EL (cell line): ENCODE data around the gene EPHB2.
"Not testable (repeated sequence)": the region's sequence is repeated elsewhere in the genome, so short reads cannot be mapped to it uniquely, and the experiment has no call there.

ENCODE experiments used
- DNase-seq: peaks from one replicate; pipeline ENCODE4 v3.0.0-alpha.2; 2016

Gene EPHB2

DNA sequence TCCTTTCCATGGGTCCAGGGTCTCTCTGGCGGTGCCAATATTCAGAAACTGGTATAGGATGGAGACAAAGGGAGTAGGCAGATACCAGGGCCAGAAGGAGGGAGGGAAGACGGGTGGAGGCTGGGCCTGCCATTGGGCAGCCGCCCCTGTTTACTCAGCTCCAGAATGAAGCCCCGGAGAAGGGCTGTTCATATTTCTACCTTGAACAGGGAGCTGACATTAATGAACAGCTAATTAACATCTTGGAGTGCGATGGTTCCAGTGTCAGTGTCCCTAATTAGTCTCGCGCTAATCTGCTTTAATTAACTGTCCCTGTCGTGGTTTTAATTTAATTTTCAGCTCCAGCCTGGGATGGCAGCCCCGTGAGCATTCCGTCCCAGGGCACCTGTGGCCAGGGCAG, 113.8 kb downstream of the EPHB2 start:
- no peak for DNase-seq

GRCh38 chr1:22824975-22825374, 114.3 kb downstream of the EPHB2 start:
- no peak for DNase-seq

DNA sequence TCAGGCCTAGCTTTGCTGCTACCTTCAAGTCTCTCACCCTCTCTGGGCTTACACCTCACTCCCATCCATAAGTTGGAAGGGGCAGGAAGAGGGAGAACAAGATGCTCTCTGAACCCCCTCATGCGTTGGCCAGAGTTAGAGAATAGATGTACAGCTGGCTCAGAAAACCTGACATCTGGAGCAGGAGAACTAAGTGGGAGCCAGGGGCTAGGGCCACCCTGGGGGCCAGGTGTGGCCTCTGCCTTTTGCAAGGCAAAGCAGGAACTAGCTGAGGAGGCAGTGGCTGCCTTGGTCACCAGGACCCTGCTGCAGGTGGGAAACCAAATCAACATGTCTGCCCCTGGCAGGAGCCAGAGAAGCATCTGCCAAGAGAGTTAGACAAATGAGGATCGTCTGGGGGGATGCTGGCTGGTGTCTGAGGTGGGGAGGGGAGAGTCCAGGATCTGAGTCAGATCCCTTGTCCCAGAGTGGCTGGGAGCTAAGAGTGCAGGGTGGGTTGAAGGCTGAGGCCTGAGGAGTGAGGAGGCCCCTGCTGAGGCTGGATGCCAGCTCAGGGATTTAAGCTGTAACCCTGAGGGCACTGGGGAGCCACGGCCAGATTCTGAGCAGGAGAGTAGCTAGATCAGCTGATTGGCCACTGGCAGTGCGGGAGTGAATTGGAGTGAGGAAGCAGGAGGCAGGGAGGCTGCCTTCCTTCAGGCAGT, 115.0 kb downstream of the EPHB2 start:
- DNase-seq: no peak

DNA sequence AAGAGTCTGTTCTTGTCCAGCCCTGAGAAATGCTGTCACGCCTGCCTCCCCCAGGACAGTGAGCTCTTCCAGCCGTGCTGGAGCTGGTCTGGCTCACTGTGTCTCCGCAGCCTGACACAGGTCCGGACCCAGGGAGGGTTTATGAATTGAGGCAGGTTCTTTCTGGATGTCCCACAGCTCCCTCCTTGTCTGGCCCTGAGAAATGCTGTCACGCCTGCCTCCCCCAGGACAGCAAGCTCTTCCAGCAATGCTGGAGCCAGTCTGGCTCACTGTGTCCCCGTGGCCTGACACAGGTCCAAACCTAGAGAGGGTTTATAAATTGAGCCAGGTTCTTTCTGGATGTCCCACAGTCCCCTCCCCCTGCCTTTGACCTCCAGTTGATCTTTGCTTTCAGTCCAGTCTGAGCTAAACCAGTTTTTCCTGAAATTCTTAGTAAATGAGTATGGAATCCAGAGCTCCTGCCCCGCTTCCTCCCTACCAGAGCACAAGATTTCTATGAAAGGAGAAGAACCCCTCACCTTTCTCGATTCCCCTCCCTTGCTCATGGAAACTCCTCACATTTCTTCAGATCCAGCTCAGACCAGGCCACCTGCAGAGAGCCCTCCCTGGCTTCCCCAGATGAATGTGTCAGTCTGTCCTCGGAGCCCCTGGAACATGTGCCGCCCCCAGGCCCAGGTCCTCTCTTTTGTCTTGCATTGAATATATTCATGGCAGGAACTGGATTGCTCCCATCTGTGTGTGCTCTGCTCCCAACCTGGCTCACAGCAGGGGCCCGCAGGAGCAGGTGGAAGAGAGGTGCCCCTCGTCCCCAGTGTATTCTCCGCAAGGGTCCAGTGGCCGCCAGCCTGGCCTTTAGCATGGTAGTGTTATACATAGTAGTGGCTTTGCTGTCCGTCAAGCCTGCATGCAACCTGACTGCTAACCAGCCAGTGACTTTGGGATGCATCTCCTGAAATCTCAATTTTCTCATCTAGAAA, 116.3 kb downstream of the EPHB2 start:
- peak; percentile 30 for DNase-seq

GRCh38 chr1:22827666-22828483, 117.2 kb downstream of the EPHB2 start:
- peak; percentile 20 for DNase-seq

DNA sequence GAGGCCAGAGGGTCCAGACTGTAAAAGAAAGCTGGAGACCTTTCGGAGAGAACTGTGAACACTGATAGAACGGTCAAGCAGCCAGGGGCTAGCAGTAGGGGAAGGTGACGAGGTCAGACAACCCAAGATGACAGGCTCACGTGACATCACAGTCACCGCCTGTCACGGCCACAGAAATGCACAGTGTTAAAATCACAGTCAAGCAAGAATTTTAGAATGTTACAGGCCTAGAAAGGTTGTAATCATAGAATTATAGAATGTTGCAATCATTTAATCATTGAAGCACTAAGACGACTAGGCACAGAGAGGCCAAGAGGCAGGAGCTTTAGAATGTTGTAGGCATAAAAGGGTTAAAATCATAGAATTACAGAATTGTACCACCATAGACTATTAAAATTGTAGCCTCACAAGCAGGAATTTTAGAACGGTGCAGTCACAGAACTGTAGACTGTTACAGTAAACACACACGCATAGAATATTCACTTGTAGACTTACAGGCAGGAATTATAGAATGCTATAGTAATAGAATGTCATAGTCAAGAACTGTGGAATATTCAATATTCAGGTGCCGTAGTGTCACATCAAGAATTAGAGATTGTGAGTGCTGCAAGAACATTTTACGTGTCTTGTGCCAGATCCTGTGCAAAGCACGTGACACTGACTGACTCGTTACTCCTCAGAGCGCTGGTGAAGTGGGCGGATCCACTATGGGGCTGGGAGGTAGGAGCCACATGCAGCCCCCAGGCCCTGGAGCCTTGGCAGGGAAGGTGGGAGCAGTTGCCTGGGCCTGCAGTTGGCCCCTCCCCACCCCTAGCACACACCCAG, 118.1 kb downstream of the EPHB2 start:
- DNase-seq: no peak

DNA sequence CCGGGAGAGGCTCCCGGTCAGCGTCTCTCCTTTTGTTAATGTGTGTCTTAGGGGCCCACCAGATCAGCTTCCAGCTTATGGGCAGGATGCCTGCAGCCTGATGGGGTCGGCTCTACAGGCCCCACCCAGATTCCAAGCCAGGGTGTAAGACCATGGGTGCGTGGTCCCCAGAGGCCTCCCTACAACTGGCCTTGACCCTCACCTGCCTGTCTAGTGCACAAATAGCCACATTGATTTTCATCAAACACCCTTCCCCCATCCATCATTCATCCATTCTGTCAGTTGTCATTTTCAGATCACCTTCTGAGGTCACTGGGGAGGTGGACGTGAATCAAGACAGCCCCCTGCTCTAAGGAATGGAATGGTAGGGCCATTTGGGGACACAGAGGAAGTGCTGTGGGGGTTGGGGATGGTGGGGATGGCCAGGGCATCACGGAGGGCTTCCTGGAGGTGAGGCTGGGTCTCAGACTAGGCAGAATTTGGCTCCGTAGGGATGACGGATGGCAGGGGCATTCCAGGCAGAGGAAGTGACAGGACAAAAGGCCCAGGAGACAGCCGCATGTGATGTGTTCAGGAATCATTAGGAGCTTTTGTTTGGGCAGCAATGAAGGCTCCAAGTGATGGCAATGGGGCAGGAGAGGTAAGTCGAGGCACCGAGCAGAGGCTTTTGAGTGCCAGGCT, 118.8 kb downstream of the EPHB2 start:
- no peak for DNase-seq

GRCh38 chr1:22830041-22830566, 119.5 kb downstream of the EPHB2 start:
- DNase-seq: no peak

DNA sequence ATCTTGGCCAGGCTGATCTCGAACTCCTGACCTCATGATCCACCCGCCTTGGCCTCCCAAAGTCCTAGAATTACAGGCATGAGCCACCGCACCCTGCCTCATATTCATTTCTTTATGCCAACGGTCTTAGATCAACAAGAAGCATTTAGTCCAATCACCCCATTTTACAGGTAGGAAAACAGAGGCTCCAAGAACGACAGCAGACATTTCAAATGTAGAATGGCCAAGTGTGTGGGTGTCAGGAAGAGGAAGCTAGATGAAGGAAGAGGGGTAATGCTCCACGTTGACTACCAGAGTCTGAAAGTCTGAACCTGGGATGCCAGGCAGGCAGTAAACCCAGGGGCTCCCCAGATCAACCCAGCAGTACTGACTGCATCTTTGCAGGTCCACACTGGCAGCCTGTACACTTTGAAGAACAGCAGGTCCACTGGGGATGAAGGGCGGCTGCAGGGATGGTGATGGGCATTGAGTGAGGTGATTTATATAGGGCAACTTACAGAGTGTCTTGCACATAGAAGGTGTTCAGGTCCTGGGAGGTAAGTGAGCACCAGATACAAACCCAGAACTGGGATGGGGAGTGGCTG, 120.2 kb downstream of the EPHB2 start:
- no peak for DNase-seq

DNA sequence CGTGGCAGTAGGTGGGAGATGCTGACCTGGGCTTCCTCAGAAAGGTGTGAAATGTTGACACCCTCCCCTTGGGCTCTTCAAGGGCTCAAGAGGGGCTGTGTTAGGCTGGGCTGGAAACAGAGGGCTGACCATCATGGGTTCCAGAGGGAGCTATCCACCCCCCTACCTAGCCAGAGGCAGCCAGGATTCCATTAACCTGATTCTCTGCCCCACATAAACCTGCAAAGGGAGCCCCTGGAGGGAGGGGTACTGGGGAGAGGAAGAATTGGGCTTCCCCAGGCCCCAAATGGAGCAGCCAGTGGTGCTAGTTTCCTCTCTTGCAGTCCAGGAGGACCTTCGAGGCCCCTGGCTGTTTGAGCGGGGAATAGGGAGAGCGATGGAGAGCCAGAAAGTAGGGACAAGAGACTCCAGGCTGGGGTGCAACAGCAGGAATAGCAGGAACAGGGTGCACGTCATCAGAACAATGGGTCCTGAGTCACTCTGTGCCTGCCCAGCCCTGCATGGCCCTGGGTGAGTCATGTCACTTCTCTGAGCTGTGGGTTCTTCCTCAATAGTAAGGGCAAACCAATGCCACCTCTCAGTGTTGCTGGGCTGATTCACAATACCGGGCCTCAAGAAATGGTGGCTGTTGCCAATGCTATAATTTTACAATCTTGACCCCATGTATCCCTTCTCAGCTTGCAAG, 121.2 kb downstream of the EPHB2 start:
- peak; percentile 98 for DNase-seq

GRCh38 chr1:22832414-22832786, 121.8 kb downstream of the EPHB2 start:
- peak; percentile 84 for DNase-seq

GRCh38 chr1:22833699-22834098, 123.1 kb downstream of the EPHB2 start:
- DNase-seq: no peak

DNA sequence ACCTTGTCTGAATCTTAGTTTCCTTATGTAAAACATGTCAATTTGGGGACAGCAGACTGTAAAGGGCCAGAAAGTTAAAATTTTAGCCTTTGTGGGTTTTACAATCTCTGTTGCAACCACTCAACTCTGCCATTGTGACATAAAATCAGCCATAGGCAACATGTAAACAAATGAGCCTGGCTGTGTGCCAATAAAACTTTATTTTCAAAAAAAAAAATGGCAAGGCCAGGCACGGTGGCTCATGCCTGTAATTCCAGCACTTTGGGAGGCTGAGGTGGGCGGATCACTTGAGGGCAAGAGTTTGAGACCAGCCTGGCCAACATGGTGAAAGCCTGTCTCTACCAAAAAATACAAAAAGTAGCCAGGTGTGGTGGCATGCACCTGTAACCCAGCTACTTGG, 123.8 kb downstream of the EPHB2 start:
- not testable (repeated sequence) for DNase-seq

GRCh38 chr1:22835636-22836319, 125.1 kb downstream of the EPHB2 start:
- no peak for DNase-seq

GRCh38 chr1:22836850-22837249, 126.2 kb downstream of the EPHB2 start:
- DNase-seq: no peak

DNA sequence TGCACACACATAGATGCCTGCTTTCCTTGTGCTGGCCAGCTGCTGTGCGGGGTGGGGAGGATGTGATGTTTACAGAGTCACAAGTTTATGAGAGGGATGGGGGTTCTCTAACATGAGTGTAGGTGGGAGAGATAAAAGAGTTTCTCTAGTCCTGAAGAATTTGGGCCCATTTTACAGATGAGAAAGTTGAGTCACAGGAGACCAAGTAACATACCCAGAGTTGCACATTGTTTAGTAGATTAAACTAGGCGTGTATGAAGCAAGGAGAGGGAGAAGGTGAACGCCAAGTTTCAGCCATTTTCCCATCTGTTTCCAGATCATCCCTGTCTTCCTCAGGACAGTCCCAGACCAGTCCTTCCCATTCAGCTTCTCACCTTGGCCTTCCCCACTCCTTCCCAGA, 126.7 kb downstream of the EPHB2 start:
- no peak for DNase-seq

DNA sequence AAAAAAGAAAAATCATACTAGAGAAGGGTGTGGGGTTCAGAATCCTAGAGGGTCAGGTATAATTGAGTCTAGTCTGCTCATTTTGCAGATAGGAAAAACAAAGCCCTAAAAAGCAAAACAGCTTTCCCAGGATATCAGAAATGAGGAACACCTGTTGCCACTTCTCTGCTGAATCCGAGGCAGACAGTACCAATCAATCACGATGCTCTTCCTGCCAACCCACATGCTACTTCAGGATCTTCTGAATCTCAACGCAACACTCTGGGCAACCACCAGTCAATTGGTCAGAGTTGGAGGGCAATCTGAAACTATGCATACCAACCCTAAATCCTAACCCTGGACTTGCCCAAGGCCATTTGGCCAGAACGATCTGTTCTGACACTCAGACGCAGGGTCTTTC, 128.3 kb downstream of the EPHB2 start:
- DNase-seq: no peak

- DNase-seq: no peak
These were observed 129.2 kb downstream of the EPHB2 start for GRCh38 chr1:22839806-22840205.

- no peak for DNase-seq
These were observed 130.5 kb downstream of the EPHB2 start for GRCh38 chr1:22841142-22841541.

DNA sequence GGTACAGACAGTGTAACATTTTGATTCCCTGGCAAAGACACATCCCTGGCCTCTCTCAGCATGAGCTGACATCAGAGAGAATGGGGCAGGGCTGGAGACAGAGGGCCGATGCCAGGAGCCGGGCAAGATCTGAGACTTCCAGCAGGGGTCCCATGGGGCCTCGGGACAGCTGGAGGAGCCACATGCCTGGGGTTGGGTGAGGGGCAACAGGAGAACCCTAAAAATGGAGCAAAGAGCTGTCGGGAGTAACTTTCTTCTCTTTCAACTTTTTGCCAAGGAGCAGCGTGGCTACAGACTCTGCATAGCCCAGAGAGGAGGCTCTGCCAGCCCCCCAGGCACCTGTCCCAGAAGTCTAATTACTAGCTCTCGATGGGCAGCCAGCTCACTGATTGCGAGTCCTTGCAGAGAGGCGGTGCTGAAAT, 131.2 kb downstream of the EPHB2 start:
- DNase-seq: no peak
